Measurements from ENCODE around the gene PRICKLE1.

Gene PRICKLE1

DNA sequence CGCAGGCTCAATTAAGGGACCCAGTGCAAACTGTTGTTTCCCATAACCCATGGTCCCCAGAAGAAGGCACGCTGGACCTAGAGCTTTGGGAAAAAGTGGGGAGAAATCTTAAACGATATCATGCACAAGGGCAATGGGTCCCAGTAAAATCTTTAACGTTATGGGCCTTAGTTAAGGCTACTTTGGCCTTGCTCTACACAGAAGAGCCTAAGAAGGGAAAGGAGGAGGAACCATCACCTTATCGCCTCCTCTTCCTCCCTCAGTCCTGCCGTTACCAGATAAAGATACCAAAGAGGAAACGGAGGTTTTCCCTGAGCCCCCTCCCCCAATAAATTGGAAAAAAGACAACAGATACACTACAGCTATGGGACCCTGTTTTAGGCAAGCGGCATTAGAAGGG lies 146.7 kb downstream of the PRICKLE1 start:
- TF ChIP-seq TAF1 (IDR thresholded peaks at IDR 0.05; ENCODE audit: borderline replicate concordance, insufficient read depth, low read length) (no peak), POLR2AphosphoS5 (IDR thresholded peaks at IDR 0.05; ENCODE audit: low read depth, low read length) (no peak), SIN3A (IDR thresholded peaks at IDR 0.05; ENCODE audit: borderline replicate concordance, insufficient read depth, low read length) (no peak), FOXP2 (optimal IDR thresholded peaks at IDR 0.05; ENCODE audit: borderline replicate concordance, extremely low read depth, extremely low read length, insufficient read depth) (no peak)
- TF ChIP-seq, protein P1, sequence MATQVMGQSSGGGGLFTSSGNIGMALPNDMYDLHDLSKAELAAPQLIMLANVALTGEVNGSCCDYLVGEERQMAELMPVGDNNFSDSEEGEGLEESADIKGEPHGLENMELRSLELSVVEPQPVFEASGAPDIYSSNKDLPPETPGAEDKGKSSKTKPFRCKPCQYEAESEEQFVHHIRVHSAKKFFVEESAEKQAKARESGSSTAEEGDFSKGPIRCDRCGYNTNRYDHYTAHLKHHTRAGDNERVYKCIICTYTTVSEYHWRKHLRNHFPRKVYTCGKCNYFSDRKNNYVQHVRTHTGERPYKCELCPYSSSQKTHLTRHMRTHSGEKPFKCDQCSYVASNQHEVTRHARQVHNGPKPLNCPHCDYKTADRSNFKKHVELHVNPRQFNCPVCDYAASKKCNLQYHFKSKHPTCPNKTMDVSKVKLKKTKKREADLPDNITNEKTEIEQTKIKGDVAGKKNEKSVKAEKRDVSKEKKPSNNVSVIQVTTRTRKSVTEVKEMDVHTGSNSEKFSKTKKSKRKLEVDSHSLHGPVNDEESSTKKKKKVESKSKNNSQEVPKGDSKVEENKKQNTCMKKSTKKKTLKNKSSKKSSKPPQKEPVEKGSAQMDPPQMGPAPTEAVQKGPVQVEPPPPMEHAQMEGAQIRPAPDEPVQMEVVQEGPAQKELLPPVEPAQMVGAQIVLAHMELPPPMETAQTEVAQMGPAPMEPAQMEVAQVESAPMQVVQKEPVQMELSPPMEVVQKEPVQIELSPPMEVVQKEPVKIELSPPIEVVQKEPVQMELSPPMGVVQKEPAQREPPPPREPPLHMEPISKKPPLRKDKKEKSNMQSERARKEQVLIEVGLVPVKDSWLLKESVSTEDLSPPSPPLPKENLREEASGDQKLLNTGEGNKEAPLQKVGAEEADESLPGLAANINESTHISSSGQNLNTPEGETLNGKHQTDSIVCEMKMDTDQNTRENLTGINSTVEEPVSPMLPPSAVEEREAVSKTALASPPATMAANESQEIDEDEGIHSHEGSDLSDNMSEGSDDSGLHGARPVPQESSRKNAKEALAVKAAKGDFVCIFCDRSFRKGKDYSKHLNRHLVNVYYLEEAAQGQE (IDR thresholded peaks at IDR 0.05; ENCODE audit: insufficient read depth in 1 of 2, low read depth in 2 of 2, low read length in 2 of 2), result no peak

DNA sequence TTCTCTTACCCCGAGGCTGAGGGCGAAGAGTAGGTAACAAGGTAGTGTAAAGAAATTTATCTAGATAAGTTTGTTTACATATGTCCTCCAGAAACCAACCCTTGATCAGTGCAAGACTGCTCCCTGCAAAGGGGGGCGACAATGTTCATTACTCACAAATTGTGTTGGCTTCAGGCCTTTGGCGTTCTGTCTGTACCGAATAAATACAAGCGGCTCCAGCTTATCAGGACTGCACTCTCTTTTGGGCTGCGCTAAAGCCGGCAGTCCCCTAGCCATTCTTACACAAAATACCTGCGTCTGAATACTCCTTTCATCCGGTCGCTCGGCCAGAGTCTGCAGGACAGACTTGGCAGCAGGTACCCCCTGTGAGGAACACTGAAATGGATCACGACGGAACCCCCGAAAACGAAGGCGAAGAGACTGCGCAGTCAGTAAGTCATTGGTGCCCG lies 147.2 kb downstream of the PRICKLE1 start:
- TF ChIP-seq FOXP2 (optimal IDR thresholded peaks at IDR 0.05; ENCODE audit: borderline replicate concordance, extremely low read depth, extremely low read length, insufficient read depth) (no peak), TAF1 (IDR thresholded peaks at IDR 0.05; ENCODE audit: borderline replicate concordance, insufficient read depth, low read length) (no peak), SIN3A (IDR thresholded peaks at IDR 0.05; ENCODE audit: borderline replicate concordance, insufficient read depth, low read length) (no peak), POLR2AphosphoS5 (IDR thresholded peaks at IDR 0.05; ENCODE audit: low read depth, low read length) (no peak)
- TF ChIP-seq, protein P1 (IDR thresholded peaks at IDR 0.05; ENCODE audit: insufficient read depth in 1 of 2, low read depth in 2 of 2, low read length in 2 of 2), result no peak

DNA sequence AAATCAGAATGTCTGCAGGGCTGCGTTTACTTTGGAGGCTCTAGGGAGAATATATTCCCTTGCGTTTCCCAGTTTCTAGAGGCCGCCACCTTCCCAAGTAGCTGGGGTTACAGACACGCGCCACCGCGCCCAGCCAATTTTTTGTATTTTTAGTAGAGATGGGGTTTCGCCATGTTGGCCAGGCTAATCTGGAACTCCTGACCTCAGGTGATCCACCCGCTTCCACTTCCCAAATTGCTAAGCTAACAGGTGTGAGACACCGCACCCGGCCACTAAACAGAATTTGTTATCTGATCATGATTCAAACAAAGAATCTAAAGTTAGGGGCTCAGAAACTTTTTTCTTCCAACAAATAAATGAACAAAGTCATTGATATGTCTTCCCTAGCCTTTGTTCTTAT lies 148.9 kb downstream of the PRICKLE1 start:
- TF ChIP-seq SIN3A (IDR thresholded peaks at IDR 0.05; ENCODE audit: borderline replicate concordance, insufficient read depth, low read length), result no peak
- TF ChIP-seq, protein P1 (IDR thresholded peaks at IDR 0.05; ENCODE audit: insufficient read depth in 1 of 2, low read depth in 2 of 2, low read length in 2 of 2), result no peak
- TF ChIP-seq FOXP2 (optimal IDR thresholded peaks at IDR 0.05; ENCODE audit: borderline replicate concordance, extremely low read depth, extremely low read length, insufficient read depth), result no peak
- TF ChIP-seq POLR2AphosphoS5 (IDR thresholded peaks at IDR 0.05; ENCODE audit: low read depth, low read length), result no peak
- no peak for TF ChIP-seq TAF1 (IDR thresholded peaks at IDR 0.05; ENCODE audit: borderline replicate concordance, insufficient read depth, low read length)

DNA sequence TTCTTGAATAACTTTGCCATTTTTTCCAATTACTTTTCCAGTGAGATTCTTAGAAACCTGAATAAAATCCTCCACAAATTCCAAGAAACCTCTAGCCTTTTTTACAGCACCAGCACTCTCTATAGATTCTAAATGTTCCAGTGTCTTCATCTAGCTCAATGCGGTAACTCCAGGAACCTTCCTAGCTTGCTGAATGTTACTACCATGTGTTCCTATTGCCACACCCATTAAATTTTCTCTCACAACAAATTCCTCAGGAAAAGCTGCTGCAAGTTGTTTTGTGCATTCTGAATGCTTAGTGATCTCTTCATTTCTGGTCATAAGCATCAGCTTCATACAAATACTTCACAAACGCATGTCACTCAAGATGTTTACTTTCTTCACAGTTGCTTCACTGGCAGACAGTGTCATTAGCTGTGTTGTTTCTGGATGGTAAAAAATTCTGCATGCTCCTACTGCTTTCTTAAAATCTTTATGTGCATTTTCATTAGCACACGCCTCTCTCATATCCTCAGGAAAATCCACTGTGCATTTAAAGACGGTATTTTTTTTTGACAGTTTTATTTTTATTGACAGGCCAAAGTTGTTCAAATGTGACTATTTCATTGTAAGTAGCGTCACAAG lies 156.9 kb downstream of the PRICKLE1 start:
- TF ChIP-seq FOXP2 (optimal IDR thresholded peaks at IDR 0.05; ENCODE audit: borderline replicate concordance, extremely low read depth, extremely low read length, insufficient read depth) (no peak), POLR2AphosphoS5 (IDR thresholded peaks at IDR 0.05; ENCODE audit: low read depth, low read length) (no peak), TAF1 (IDR thresholded peaks at IDR 0.05; ENCODE audit: borderline replicate concordance, insufficient read depth, low read length) (no peak), SIN3A (IDR thresholded peaks at IDR 0.05; ENCODE audit: borderline replicate concordance, insufficient read depth, low read length) (no peak)
- TF ChIP-seq, protein P1 (IDR thresholded peaks at IDR 0.05; ENCODE audit: insufficient read depth in 1 of 2, low read depth in 2 of 2, low read length in 2 of 2), result no peak
